ENCODE measurements around the gene UNC13A.
A peak's percentile ranks its signal among the peaks of the same experiment; 100 is the strongest.

Gene UNC13A

GRCh38 chr19:17687857-17688784 is at the start of gene UNC13A:
Gene UNC13A (minus strand): TSS chr19:17688354. CDS start chr19:17688199, 155 bp downstream.
- DNase-seq (ENCODE audit: low read depth in 4 of 4, low spot score in 1 of 4) = peak in 2 of 4 experiments; percentile 27 to 29

DNA sequence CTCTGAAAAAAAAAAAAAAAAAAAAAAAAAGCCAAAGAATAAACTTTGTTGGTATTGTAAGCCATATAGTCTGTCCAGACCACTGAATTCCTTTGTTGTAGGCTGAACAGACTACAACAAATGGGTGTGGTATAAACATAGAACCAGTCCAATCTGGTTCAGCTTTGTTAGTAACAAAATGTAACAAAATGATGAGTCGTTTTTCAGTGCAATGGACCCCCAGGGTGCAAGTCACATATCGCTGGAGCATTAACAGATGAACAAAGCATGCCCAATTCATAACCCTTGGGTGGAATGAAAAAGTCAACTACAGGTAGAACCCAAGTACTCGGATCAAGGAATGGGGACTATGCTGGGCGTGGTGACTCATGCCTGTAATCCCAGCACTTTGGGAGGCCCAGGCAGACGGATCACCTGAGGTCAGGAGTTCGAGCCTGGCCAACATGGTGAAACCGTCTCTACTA is 49.6 kb upstream of the UNC13A start:
- no peak for DNase-seq (ENCODE audit: low read depth in 4 of 4, low spot score in 1 of 4)

DNA sequence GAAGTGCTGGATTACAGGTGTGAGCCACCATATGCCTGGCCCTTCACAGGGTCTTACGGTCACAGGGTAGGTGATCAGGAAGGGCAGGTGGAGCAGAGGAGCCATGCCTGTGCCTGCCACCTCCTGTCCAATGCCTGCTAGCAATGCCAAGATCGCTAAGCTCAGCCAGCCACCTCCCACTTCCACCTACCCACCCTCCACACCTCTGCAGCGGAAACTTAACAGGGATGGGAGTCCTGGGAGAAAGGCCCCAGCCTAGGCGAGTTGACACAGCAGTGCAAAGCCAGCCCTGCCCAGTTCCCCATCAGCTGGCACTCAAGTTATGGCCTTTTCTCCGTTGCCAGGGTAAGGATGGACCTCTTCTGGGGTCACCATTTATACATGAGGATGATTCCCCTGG is 47.3 kb upstream of the UNC13A start:
- DNase-seq (ENCODE audit: low read depth in 4 of 4, low spot score in 1 of 4) = no peak

DNA sequence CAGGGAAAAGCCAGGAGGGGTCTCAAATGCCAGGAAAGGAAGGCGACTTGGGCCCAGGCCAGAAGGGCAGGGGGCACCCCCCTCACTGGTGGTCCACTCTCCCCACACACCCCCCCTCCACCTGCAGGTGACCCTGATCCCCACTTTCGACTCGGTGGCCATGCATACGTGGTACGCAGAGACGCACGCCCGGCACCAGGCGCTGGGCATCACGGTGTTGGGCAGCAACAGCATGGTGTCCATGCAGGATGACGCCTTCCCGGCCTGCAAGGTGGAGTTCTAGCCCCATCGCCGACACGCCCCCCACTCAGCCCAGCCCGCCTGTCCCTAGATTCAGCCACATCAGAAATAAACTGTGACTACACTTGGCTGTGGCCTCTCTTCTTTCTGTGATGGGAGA is 46.0 kb upstream of the UNC13A start:
- DNase-seq (ENCODE audit: low read depth in 4 of 4, low spot score in 1 of 4) = no peak

GRCh38 chr19:17733127-17733526 is 45.0 kb upstream of the UNC13A start:
- DNase-seq (ENCODE audit: low read depth in 4 of 4, low spot score in 1 of 4) = no peak

DNA sequence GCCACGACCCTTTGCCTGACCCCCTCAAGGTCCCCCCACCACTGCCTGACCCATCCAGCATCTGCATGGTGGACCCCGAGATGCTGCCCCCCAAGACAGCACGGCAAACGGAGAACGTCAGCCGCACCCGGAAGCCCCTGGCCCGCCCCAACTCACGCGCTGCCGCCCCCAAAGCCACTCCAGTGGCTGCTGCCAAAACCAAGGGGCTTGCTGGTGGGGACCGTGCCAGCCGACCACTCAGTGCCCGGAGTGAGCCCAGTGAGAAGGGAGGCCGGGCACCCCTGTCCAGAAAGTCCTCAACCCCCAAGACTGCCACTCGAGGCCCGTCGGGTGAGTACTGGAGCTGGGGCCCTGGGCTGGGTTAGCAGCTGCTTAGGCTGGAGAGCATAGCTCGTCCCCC is 39.7 kb upstream of the UNC13A start:
- DNase-seq (ENCODE audit: low read depth in 4 of 4, low spot score in 1 of 4) = no peak

- DNase-seq (ENCODE audit: low read depth in 4 of 4, low spot score in 1 of 4) = no peak
Measured at GRCh38 chr19:17726964-17727773, 39.0 kb upstream of the UNC13A start.

GRCh38 chr19:17726136-17726741 is 38.1 kb upstream of the UNC13A start:
- no peak for DNase-seq (ENCODE audit: low read depth in 4 of 4, low spot score in 1 of 4)

GRCh38 chr19:17725422-17726078 is 37.4 kb upstream of the UNC13A start:
- DNase-seq (ENCODE audit: low read depth in 4 of 4, low spot score in 1 of 4) = no peak

DNA sequence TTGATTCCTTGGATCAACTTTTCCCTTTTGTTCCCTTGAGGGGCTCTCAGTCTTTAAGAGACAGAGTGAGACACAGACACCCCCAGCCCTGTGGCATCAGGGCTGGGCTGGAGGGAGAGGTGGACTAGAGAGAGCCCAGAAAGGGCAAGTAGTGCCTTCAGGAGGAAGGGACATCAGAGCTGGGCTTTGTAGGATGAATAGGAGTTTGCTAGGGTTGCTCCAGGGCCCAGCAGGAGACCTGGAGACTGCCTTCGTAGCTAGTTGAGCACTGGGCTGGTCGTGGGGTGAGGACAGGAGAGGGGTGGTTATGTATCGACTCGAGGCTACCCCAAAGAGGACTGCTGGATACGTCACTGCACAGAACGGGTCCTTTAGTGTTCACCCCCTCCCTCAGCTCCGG is 36.5 kb upstream of the UNC13A start:
- no peak for DNase-seq (ENCODE audit: low read depth in 4 of 4, low spot score in 1 of 4)

DNA sequence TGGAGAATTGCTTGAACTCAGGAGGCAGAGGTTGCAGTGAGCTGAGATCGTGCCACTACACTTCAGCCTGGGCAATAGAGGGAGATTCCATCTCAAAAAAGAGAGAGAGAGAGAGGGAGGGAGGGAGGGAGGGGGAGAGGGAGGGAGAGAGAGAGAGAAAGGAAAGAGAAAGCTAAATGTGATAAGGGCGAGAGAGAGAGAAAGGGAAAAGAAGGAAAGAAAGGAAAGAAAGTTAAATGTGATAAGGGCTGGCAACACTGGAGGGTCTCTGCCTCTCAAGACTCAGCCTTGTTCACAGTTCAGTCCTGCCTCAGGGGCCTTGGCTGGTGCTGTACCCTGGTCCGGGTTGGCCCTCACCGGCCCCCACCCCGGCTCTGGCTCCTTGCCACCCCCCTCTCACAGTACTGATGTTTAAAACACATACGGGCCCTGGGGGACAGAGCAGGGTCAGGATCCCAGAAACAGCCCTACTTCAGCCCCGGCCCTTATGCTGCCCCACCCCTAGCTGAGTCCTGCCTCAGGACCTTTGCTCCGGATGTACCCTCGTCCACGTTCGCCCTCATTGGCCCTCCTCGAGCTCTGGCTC is 34.6 kb upstream of the UNC13A start:
- DNase-seq (ENCODE audit: low read depth in 4 of 4, low spot score in 1 of 4) = no peak

DNA sequence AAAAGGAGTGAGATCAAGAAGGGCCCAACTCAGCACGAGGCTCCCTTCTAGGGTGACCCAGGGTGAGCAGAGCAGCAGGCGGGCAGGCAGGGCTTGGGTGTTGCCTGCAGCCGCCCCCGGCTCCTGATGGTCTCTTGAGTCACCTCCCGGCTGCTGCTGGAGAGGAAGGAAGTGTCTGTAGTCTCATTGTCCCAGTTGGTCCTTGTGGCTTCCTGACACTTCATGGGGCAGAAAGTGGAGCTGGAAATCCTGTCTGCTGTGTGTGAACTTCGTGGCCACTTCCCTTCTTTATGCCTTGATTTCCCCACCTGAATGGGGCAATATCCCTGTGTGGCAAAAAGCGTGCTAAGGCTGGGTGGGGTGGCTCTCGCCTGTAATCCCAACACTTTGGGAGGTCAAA is 33.7 kb upstream of the UNC13A start:
- DNase-seq (ENCODE audit: low read depth in 4 of 4, low spot score in 1 of 4) = no peak

- no peak for DNase-seq (ENCODE audit: low read depth in 4 of 4, low spot score in 1 of 4)
Measured at GRCh38 chr19:17721111-17721628, 33.0 kb upstream of the UNC13A start.

GRCh38 chr19:17720440-17720839 is 32.3 kb upstream of the UNC13A start:
- DNase-seq (ENCODE audit: low read depth in 4 of 4, low spot score in 1 of 4) = no peak

DNA sequence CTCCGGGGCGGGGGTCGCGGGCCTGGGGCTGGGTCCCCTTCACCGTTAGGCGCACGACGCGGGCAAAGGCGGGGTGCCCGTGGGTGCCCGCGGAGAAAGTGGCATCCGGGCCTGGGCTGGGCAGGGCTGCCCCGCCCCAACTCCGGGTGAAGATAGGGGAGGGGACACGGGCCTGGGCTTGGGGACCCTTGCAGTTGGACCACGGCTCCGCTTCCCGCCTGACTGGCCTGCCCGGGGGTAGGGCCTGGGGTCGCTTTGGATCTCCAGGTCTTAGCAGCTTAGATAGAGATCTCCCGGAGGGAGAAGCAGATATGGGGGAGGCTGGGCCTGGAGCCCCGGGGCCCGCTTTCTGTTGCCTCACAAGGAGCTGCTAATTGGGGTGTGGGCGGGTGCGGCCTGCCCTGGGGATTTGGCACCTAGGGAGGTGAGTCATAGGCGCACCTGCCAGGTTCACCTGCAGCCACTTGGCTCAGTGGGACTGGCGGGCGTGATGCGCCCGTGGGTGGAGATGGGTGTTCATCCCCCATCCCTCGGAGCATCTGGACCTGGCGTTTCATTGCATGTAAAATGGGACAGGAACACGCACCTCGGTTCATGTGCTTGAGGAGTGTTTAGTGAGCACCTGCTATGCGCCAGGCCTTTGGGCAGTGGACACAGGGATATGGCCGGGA is 31.7 kb upstream of the UNC13A start:
- no peak for DNase-seq (ENCODE audit: low read depth in 4 of 4, low spot score in 1 of 4)

DNA sequence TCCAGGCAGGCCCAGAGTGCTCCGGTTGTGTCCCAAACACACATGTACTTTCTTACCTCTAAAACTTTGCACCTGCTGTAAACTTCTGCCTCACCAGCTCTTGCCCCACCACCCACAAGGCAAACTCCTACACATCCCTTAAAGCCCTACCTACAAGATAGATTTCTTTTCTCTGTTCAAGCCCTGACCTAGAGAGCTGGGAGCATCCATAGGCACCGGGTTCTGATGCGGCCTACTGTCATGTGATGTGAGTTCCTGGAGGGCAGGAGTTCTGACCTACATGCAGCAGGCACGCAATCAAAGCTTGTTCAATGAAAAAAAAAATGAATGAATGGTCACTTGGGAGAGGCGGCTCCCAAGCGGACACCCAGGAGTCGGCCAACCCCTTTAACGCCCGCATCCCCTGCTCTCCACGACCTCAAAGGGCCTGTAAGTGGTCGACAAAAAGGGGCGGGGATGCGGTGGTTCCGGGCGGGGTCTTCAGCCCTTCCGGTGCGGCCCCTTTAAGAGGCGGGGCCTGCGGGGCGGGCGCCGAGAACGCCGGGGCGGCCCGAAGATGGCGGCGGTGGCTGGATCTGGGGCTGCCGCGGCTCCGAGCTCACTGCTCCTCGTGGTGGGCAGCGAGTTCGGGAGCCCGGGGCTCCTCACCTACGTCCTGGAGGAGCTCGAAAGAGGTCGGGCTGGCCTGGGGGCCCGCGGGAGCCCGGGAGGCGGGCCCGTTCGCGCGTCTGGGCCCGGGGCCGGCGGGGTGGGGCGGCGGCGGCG is 31.0 kb upstream of the UNC13A start, which contains the start of gene MAP1S:
MAP1S (plus strand) TSS at position 534 of the 765 bp plus-strand sequence; CDS start at position 557, 23 bp downstream.
- peak; percentile 42 to 58 (median 50) for DNase-seq (ENCODE audit: low read depth in 4 of 4, low spot score in 1 of 4)

DNA sequence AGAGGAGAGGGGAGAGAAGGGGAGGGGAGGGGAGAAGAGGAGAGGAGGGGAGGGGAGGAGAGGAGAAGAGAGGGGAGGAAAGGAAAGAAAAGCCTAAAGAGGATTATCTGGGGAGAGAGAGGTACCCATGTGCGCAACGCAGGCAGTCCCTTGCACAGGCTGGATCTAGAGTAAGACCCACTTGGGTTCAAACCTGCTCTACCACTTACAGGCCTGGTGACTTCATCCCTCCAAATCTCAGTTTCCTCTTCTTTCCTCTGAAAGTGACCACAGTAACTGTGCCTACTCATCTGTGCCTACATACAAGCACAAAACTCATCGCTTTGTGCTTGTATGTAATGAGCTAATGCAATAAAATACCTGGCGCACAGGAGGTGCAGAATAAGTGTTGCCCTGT is 30.4 kb upstream of the UNC13A start:
- DNase-seq (ENCODE audit: low read depth in 4 of 4, low spot score in 1 of 4) = no peak

DNA sequence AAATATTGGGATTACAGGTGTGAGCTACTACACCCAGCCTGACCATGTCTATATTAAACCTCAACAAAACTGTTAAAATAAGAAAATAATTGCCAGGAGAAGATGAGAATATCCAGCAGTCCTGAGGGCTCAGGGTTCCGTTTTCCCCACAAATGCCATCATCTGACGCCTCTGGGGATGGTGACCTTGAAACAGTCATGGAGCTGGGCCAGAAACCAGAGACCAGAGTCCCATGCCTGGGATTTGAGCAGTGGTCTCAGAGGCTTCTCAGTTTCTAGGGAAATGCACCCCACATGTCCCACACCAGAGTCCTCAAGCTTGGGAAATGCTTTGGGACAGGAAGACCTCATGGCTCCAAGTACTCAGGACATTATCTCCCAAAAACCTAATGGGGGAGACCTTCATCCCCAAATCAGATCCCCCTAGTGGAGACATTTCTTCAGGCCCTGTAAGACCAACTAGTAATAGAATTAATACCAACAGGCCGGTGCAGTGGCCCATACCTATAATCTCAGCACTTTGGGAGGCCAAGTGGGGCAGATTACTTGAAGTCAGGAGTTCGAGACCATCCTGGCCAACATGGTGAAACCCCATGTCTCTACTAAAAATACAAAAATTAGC is 28.3 kb upstream of the UNC13A start:
- no peak for DNase-seq (ENCODE audit: low read depth in 4 of 4, low spot score in 1 of 4)

GRCh38 chr19:17711851-17712250 is 23.7 kb upstream of the UNC13A start:
- no peak for DNase-seq (ENCODE audit: low read depth in 4 of 4, low spot score in 1 of 4)
